Nephron (organoid): ENCODE results near the gene NKIRAS1.
"Not testable (repeated sequence)": the region's sequence is repeated elsewhere in the genome, so short reads cannot be mapped to it uniquely, and the experiment has no call there.

Experiments
- H3K27ac Mint-ChIP-seq, 3 experiments: 2 replicates each; pipeline ENCODE4 v1.8.0; 2020; ENCODE audit warnings: mixed read lengths in 3 of 3, mild to moderate bottlenecking in 2 of 3, moderate library complexity in 1 of 3
- H3K27me3 Mint-ChIP-seq: 2 replicates; pipeline ENCODE4 v1.8.0; 2021; ENCODE audit warnings: low read depth, mild to moderate bottlenecking, moderate library complexity, mixed read lengths
- H3K36me3 Mint-ChIP-seq: 2 replicates; pipeline ENCODE4 v1.8.0; 2020; ENCODE audit warnings: low read depth, mixed read lengths
- H3K4me1 Mint-ChIP-seq: 2 replicates; pipeline ENCODE4 v1.8.0; 2020; ENCODE audit warnings: mixed read lengths
- H3K4me3 Mint-ChIP-seq, 3 experiments: 2 replicates each; pipeline ENCODE4 v1.8.0; 2020; ENCODE audit warnings: mild to moderate bottlenecking in 3 of 3, mixed read lengths in 3 of 3, moderate library complexity in 2 of 3
- H3K9me3 Mint-ChIP-seq: 2 replicates; pipeline ENCODE4 v1.8.0; 2020; ENCODE audit warnings: mixed read lengths
- CTCF ChIP-seq, 3 experiments: fragments of 200-600 bp; sonication (generic); IDR thresholded peaks; one replicate each; pipeline ENCODE4 v1.5.0; 2021; ENCODE audit warnings: antibody characterized with exemption in 3 of 3; ENCODE audit not compliant: unreplicated experiment in 3 of 3

Gene NKIRAS1

DNA sequence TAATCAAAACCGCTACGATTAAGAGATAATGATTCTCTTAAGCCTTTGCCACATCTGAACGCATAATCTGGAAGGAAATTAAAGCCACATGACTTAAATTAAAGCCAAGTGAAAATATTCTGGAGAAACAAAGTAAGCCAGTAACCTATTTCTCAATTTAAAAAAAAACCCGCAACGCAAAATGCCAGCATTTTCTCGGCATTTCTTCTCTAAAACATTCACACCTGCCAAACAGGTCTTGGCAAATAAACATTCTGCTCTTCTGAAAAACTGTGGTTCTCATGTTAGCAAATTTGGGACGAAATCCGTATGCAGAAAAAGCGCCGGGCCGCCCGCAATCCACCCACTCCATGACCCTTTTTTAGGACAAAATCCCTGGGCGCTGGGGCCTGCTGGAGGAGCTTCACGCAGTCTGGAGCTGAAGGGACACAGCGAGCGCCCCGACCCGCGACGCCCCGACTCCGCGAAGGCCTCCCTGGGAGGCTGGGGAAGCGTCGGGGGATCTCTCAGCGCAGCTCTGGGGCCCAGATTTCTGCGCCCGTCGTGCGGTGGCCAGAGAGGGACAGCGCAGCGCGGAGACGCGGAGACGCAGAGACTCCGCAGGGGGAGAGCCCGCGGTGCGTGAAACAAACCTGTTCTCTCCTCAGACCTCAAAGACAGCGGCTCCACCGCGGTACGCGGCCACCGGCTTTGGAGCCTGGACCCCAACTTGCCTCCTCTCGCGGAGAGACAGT lies 471 bp downstream of the NKIRAS1 start:
- H3K27me3 Mint-ChIP-seq: no peaks in the 10 kb centered on the region
- peaks cover 50% of the 10 kb centered on the region for H3K4me1 Mint-ChIP-seq
- peak overlapping the region; percentile 98 to 100 (median 99) for H3K27ac Mint-ChIP-seq
- no peak for TF ChIP-seq CTCF (IDR thresholded peaks at IDR 0.05; ENCODE audit: unreplicated experiment in 3 of 3)
- no peaks in the 10 kb centered on the region for H3K9me3 Mint-ChIP-seq
- peaks cover 46% of the 10 kb centered on the region for H3K36me3 Mint-ChIP-seq
- H3K4me3 Mint-ChIP-seq: peak overlapping the region; percentile 100

- Mint-ChIP-seq H3K27me3 (no peaks in the 10 kb centered on the region), H3K36me3 (peaks cover 44% of the 10 kb centered on the region), H3K4me1 (peaks cover 49% of the 10 kb centered on the region), H3K4me3 (peak overlapping the region; percentile 100), H3K9me3 (no peaks in the 10 kb centered on the region), H3K27ac (peak overlapping the region; percentile 24 to 99 (median 81))
- TF ChIP-seq CTCF (IDR thresholded peaks at IDR 0.05; ENCODE audit: unreplicated experiment in 3 of 3): no peak
These were observed 1.2 kb downstream of the NKIRAS1 start for GRCh38 chr3:23915537-23916108.

DNA sequence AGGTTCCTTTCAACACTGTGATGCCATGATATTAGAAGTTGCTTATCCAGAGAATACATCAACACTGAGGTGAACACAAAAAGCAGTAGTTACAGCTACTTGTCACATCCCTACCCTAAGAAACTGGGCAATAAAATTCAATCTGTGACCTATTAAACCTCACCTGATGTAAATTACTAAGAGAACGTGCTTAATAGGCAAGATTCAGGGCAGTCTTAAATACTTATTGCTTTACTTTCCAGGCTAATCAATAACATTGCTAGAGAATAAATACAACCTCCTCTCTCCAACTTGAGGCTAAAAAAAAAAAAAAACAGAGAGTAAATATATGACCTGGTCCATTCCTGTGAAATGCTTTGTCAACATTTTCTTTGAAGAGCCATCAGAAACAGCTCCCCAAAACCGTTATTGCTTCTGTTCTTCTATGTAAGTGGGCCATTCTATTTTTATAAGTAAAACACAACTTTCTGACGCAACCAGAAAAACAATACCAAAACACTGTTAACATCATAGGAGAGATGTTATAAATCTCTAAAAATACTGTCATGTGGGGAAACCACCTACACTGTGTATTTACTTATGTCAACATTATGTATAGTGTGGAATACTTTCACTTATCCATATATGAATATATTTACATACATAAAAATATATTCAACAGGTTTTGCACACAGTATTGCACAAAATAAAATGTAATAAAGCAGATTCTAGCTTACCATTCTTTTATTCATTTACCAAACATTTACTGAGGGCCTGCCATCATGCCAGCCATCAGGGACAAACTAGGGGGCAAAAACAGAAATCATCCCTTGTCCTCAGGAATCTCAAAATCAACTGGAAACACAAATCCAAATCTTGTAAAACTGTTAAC lies 2.7 kb downstream of the NKIRAS1 start:
- H3K27ac Mint-ChIP-seq: peak overlapping the region in 1 of 3 experiments; percentile 19
- H3K36me3 Mint-ChIP-seq: peaks cover 41% of the 10 kb centered on the region
- H3K9me3 Mint-ChIP-seq: no peaks in the 10 kb centered on the region
- TF ChIP-seq CTCF (IDR thresholded peaks at IDR 0.05; ENCODE audit: unreplicated experiment in 3 of 3): no peak
- H3K27me3 Mint-ChIP-seq: no peaks in the 10 kb centered on the region
- peak overlapping the region; percentile 35 to 100 (median 38) for H3K4me3 Mint-ChIP-seq
- H3K4me1 Mint-ChIP-seq: peaks cover 39% of the 10 kb centered on the region

- H3K9me3 Mint-ChIP-seq: no peaks in the 10 kb centered on the region
These were observed 3.6 kb downstream of the NKIRAS1 start for GRCh38 chr3:23913182-23913581.

DNA sequence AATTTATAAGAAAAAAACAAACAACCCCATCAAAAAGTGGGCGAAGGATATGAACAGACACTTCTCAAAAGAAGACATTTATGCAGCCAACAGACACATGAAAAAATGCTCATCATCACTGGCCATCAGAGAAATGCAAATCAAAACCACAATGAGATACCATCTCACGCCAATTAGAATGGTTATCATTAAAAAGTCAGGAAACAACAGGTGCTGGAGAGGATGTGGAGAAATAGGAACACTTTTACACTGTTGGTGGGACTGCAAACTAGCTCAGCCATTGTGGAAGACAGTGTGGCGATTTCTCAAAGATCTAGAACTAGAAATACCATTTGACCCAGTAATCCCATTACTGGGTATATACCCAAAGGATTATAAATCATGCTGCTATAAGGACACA lies 4.5 kb downstream of the NKIRAS1 start:
- Mint-ChIP-seq H3K4me1 (peaks cover 24% of the 10 kb centered on the region), H3K36me3 (peaks cover 33% of the 10 kb centered on the region)
- not testable (repeated sequence) for H3K27ac Mint-ChIP-seq, H3K4me3 Mint-ChIP-seq, H3K27me3 Mint-ChIP-seq, H3K9me3 Mint-ChIP-seq

More at GRCh38 chr3:23913182-23913581, 3.6 kb downstream of the NKIRAS1 start:
- no peak overlapping the region for H3K4me3 Mint-ChIP-seq
- peaks cover 33% of the 10 kb centered on the region for H3K36me3 Mint-ChIP-seq
- H3K27ac Mint-ChIP-seq: no peak overlapping the region
- peaks cover 30% of the 10 kb centered on the region for H3K4me1 Mint-ChIP-seq
- H3K27me3 Mint-ChIP-seq: no peaks in the 10 kb centered on the region
- TF ChIP-seq CTCF (IDR thresholded peaks at IDR 0.05; ENCODE audit: unreplicated experiment in 3 of 3): no peak

- no peak overlapping the region for H3K27ac Mint-ChIP-seq
- no peak for TF ChIP-seq CTCF (IDR thresholded peaks at IDR 0.05; ENCODE audit: unreplicated experiment in 3 of 3)
- no peaks in the 10 kb centered on the region for H3K9me3 Mint-ChIP-seq
- H3K4me3 Mint-ChIP-seq: no peak overlapping the region
- peaks cover 24% of the 10 kb centered on the region for H3K4me1 Mint-ChIP-seq
- no peaks in the 10 kb centered on the region for H3K27me3 Mint-ChIP-seq
- peaks cover 41% of the 10 kb centered on the region for H3K36me3 Mint-ChIP-seq
These were observed 5.4 kb downstream of the NKIRAS1 start for GRCh38 chr3:23911397-23911796.
